ENCODE data around the gene ETFRF1.

Gene ETFRF1

GRCh38 chr12:25252946-25253345 is 57.9 kb downstream of the ETFRF1 start:
- H3K27ac ChIP-seq, result no peak overlapping the region
- TF ChIP-seq, protein P1, sequence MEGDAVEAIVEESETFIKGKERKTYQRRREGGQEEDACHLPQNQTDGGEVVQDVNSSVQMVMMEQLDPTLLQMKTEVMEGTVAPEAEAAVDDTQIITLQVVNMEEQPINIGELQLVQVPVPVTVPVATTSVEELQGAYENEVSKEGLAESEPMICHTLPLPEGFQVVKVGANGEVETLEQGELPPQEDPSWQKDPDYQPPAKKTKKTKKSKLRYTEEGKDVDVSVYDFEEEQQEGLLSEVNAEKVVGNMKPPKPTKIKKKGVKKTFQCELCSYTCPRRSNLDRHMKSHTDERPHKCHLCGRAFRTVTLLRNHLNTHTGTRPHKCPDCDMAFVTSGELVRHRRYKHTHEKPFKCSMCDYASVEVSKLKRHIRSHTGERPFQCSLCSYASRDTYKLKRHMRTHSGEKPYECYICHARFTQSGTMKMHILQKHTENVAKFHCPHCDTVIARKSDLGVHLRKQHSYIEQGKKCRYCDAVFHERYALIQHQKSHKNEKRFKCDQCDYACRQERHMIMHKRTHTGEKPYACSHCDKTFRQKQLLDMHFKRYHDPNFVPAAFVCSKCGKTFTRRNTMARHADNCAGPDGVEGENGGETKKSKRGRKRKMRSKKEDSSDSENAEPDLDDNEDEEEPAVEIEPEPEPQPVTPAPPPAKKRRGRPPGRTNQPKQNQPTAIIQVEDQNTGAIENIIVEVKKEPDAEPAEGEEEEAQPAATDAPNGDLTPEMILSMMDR (IDR thresholded peaks at IDR 0.05), result no peak
- no peak for TF ChIP-seq ZFX (IDR thresholded peaks at IDR 0.05; ENCODE audit: borderline replicate concordance)

- H3K27ac ChIP-seq, result no peak overlapping the region
Observed at GRCh38 chr12:25253371-25254068, 58.5 kb downstream of the ETFRF1 start.

DNA sequence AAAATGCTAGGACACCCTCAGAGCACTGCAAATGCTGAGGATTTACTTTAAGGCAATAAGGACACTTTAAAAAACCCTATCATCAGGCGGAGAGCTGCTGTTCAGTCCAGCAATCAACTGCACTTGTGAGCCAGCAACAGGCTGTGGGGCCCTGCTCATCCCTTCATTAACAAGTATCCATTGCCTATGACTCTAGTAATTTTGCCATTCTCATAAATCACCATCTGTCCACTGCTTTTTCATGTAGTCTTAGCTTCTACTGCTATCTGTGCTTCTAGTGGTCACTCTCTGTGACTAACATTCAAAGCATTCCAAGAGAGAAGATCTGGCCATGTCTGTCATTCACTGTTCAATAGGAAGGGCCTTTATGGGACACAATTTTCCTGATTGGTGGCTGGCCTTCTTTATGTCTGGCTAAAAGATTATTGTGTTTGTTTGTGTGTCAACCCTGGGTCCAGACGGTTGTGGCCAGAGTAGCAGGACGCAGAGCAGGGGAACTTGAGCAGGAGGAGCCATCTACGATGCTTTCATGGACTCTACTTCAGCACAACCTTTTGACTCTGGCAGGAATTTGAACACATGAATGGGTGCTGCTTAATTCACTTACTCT is 59.3 kb downstream of the ETFRF1 start:
- no peak overlapping the region for H3K27ac ChIP-seq
- TF ChIP-seq, protein P1 (IDR thresholded peaks at IDR 0.05), result no peak
- TF ChIP-seq ZFX (IDR thresholded peaks at IDR 0.05; ENCODE audit: borderline replicate concordance), result no peak

More at GRCh38 chr12:25253371-25254068, 58.5 kb downstream of the ETFRF1 start:
- no peak for TF ChIP-seq ZFX (IDR thresholded peaks at IDR 0.05; ENCODE audit: borderline replicate concordance)
- TF ChIP-seq, protein P1 (IDR thresholded peaks at IDR 0.05), result no peak
